ENCODE measurements around the gene COX15. TPM values are rescaled to one million over a fixed set of nuclear protein-coding genes. Genes with fewer than 3 reads are reported as not detected.
A peak's percentile ranks its signal among the peaks of the same experiment; 100 is the strongest.

The COX15 gene
- total RNA-seq, 4 donors from 2014 or later: 8.0 to 39.0 (median 31.1) TPM

GRCh38 chr10:99685597-99685967, 46.3 kb downstream of the COX15 start:
- no peak overlapping the region for H3K4me3 ChIP-seq
- peaks cover 0 to 18% (median 6%) of the 10 kb centered on the region in 4 donors for H3K4me1 ChIP-seq
- in situ Hi-C loops (cut with MboI; ENCODE audit: low pct_ligation_motif_present in 1 of 4, low pct_unique_long_range_greater_than_20kb in 1 of 4, low sequenced_read_pairs in 3 of 4): no loop called here
- H3K27ac ChIP-seq: peak overlapping the region; percentile 36 to 64 (median 58)
- no peaks in the 10 kb centered on the region for H3K27me3 ChIP-seq
- DNase-seq: no peak
- H3K36me3 ChIP-seq: no peaks in the 10 kb centered on the region
- intact Hi-C loops (cut with DNase I; ENCODE audit: low total_unique reads): no loop called here
- H3K9me3 ChIP-seq: no peaks in the 10 kb centered on the region
- TF ChIP-seq CTCF (IDR thresholded peaks at IDR 0.05) (no peak), POLR2A (IDR thresholded peaks at IDR 0.05) (no peak), EP300 (IDR thresholded peaks at IDR 0.05; ENCODE audit: low read depth) (no peak), POLR2AphosphoS5 (IDR thresholded peaks at IDR 0.05) (no peak)
- 40 to 43% methylated on average over 2 of the region's 2 CpGs for WGBS, 2 donors (ENCODE audit: low coverage in 1 of 2)

DNA sequence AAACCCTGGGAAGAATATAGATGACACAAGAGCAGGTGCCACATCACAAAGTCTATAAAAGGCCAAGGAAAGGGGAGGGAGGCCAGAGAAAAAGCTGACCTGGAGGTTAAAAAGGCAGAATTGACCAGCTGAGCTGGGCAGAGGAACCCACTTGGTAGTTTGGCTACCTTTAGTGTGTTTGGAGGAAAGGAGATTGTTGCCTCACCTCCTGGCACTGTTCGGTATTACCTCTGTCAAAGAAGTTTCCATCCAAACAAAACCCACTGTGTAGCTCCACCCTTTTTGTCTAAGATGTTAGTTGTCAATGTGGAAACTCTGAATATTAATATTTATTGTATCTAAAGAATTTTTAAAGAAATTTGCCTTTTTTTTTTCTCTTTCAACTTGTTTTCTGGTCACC, 49.2 kb downstream of the COX15 start:
- intact Hi-C loops (cut with DNase I; ENCODE audit: low total_unique reads): no loop called here
- 33 to 46% methylated on average over 1 of the region's 1 CpG for WGBS, 2 donors (ENCODE audit: low coverage in 1 of 2)
- DNase-seq: no peak
- Histone ChIP-seq H3K27ac (peak overlapping the region; percentile 10 to 47 (median 36)), H3K4me1 (peaks cover 0 to 18% (median 6%) of the 10 kb centered on the region in 4 donors), H3K27me3 (no peaks in the 10 kb centered on the region), H3K36me3 (no peaks in the 10 kb centered on the region), H3K4me3 (no peak overlapping the region), H3K9me3 (no peaks in the 10 kb centered on the region)
- in situ Hi-C loops (cut with MboI; ENCODE audit: low pct_ligation_motif_present in 1 of 4, low pct_unique_long_range_greater_than_20kb in 1 of 4, low sequenced_read_pairs in 3 of 4): no loop called here
- TF ChIP-seq CTCF (IDR thresholded peaks at IDR 0.05): peak in 4 of 5 experiments; percentile 10 to 35 (median 25)
- TF ChIP-seq POLR2AphosphoS5 (IDR thresholded peaks at IDR 0.05): no peak

Other genes with a start within 250 kb of the COX15 start
- 10 to 100 TPM in 2 of 4 donors, 1 to 10 TPM in 2; 7.0 to 11.1 (median 9.7) TPM for gene NKX2-3, start 199.2 kb downstream of the COX15 start, total RNA-seq
- 10 to 100 TPM; 22.1 to 36.2 (median 30.1) TPM for gene SLC25A28, start 111.7 kb downstream of the COX15 start, total RNA-seq
- 10 to 100 TPM in 1 of 4 donors, 1 to 10 TPM in 3; 4.9 to 17.3 (median 8.0) TPM for gene ENTPD7, start 72.6 kb downstream of the COX15 start, total RNA-seq
- gene CUTC, start 107 bp upstream of the COX15 start, total RNA-seq: 10 to 100 TPM in 3 of 4 donors, 1 to 10 TPM in 1; 6.7 to 27.9 (median 18.5) TPM
- 1 to 10 TPM in 3 of 4 donors, under 1 TPM in 1; 0.75 to 2.7 (median 1.5) TPM for gene ABCC2, start 50.5 kb upstream of the COX15 start, total RNA-seq